K562 (cell line): ENCODE data around the gene NHLH1. TPM values are rescaled to one million over a fixed set of nuclear protein-coding genes. Genes with fewer than 3 reads are reported as not detected.

Source experiments
- ATAC-seq: fragments of 200-7000 bp; cut with Tn5 transposase; 3 replicates; pipeline ENCODE4 v1.9.1; 2020; ENCODE audit warnings: moderate library complexity
- BruUV-seq: library from RNA; stranded (reverse); fragments of 400-500 nt; replicated peaks from 2 replicates; lab custom pipeline; 2021; lab: Mats Ljungman, UMichigan
- CTCF ChIA-PET: fragments of 300-600 bp; formaldehyde crosslinking; extraction: SDS; loops from one replicate; lab custom pipeline; 2021; ENCODE audit warnings: low intra/inter-chr PET ratio; lab: Yijun Ruan, JAX
- POLR2A ChIA-PET: fragments of 300-600, 350-650 bp; sonication (Branson Sonifier 250); formaldehyde crosslinking; extraction: SDS; loops from one replicate; lab custom pipeline; 2021; ENCODE audit warnings: antibody characterized with exemption, inconsistent platforms; lab: Yijun Ruan, JAX
- DNase-seq, 4 experiments: peaks; one replicate each; pipeline versions ENCODE4 v3.0.0 to v3.0.0-alpha.2; 2011 to 2018; ENCODE audit warnings: low spot score in 3 of 4, mixed read lengths in 3 of 4; ENCODE audit errors: extremely low read depth in 1 of 4
- FAIRE-seq: peaks from 2 replicates; lab custom pipeline; 2011; peaks lifted over from hg19 to GRCh38; lab: Jason Lieb, UNC
- H2AFZ ChIP-seq: 2 replicates; pipeline ENCODE4 v1.6.0; 2011; ENCODE audit warnings: low read depth, low read length, control low read depth, inconsistent platforms
- H3K27ac ChIP-seq: fragments of 200-600 bp; 3 replicates; pipeline ENCODE4 v1.8.0; 2011; ENCODE audit warnings: low read depth, mild to moderate bottlenecking, control low read depth, inconsistent platforms, low read length, moderate library complexity, mixed read lengths; ENCODE audit errors: extremely low read depth
- H3K27me3 ChIP-seq, 2 experiments: fragments of 300-600 bp in 1 of 2; 2 replicates in 1 of 2; 3 replicates in 1 of 2; pipeline versions ENCODE4 v1.6.0 to v1.8.0; 2011; ENCODE audit warnings: inconsistent platforms in 2 of 2, low read length in 2 of 2, mild to moderate bottlenecking in 1 of 2, mixed read lengths in 1 of 2, moderate library complexity in 1 of 2; ENCODE audit not compliant: control insufficient read depth in 2 of 2, insufficient read depth in 2 of 2
- H3K36me3 ChIP-seq: fragments of 300-600 bp; 3 replicates; pipeline ENCODE4 v1.8.0; 2011; ENCODE audit warnings: mild to moderate bottlenecking, low read length, inconsistent platforms; ENCODE audit not compliant: control insufficient read depth, insufficient read depth
- H3K4me1 ChIP-seq, 2 experiments: fragments of 200-600 bp in 1 of 2; replicated peaks in 1 of 2; 2 replicates in 1 of 2; 3 replicates in 1 of 2; pipeline versions ENCODE4 v1.5.1 to v1.8.0; 2011; ENCODE audit warnings: inconsistent platforms in 2 of 2, low read length in 2 of 2, mild to moderate bottlenecking in 1 of 2, mixed read lengths in 1 of 2, moderate library complexity in 1 of 2; ENCODE audit not compliant: control insufficient read depth in 2 of 2, insufficient read depth in 2 of 2
- H3K4me2 ChIP-seq: 2 replicates; pipeline ENCODE4 v1.6.1; 2011; ENCODE audit warnings: low read length, control low read depth, inconsistent platforms, mixed read lengths; ENCODE audit not compliant: insufficient read depth
- H3K4me3 ChIP-seq: fragments of 200-600 bp; sonication (generic), shearing (Covaris generic); 2 replicates; pipeline ENCODE4 v1.5.1; 2016; ENCODE audit warnings: control low read depth, inconsistent platforms
- H3K79me2 ChIP-seq: fragments of 200-600 bp; 3 replicates; pipeline ENCODE4 v1.8.0; 2011; ENCODE audit warnings: low read length, inconsistent platforms; ENCODE audit not compliant: control insufficient read depth, insufficient read depth
- H3K9ac ChIP-seq, 2 experiments: 2 replicates each; pipeline versions ENCODE4 v1.6.0 to v1.6.1; 2011; ENCODE audit warnings: low read depth in 2 of 2, low read length in 2 of 2, control low read depth in 1 of 2, inconsistent platforms in 1 of 2, mild to moderate bottlenecking in 1 of 2, mixed read lengths in 1 of 2; ENCODE audit not compliant: insufficient read depth in 1 of 2
- H3K9me1 ChIP-seq: one replicate; pipeline ENCODE4 v1.6.0; 2011; ENCODE audit warnings: inconsistent platforms, mild to moderate bottlenecking, low read length, moderate library complexity; ENCODE audit not compliant: control insufficient read depth, insufficient read depth
- H3K9me3 ChIP-seq: replicated peaks from 2 replicates; pipeline ENCODE4 v1.5.1; 2011; ENCODE audit warnings: low read depth, low read length, inconsistent platforms; ENCODE audit not compliant: control insufficient read depth, insufficient read depth
- H4K20me1 ChIP-seq: replicated peaks from 2 replicates; pipeline ENCODE4 v1.6.1; 2011; ENCODE audit warnings: low read length, inconsistent platforms, mixed read lengths; ENCODE audit not compliant: control insufficient read depth, insufficient read depth
- BCOR ChIP-seq: fragments of 450-650 bp; IDR thresholded peaks from 2 replicates; pipeline ENCODE4 v1.6.1; 2016
- BRD9 ChIP-seq: fragments of 450-650 bp; IDR thresholded peaks from 2 replicates; pipeline ENCODE4 v1.6.1; 2018; ENCODE audit warnings: low read depth; ENCODE audit not compliant: partially characterized antibody
- ELK3 ChIP-seq: fragments of 450-650 bp; formaldehyde crosslinking; IDR thresholded peaks from 2 replicates; pipeline ENCODE4 v1.4.0; 2020; ENCODE audit warnings: mild to moderate bottlenecking
- NUFIP1 ChIP-seq: fragments of 450-650 bp; IDR thresholded peaks from 2 replicates; pipeline ENCODE4 v1.6.1; 2018; ENCODE audit not compliant: partially characterized antibody
- RBM34 ChIP-seq: fragments of 200-400 bp; formaldehyde crosslinking; IDR thresholded peaks from 2 replicates; pipeline ENCODE4 v1.6.1; 2018; ENCODE audit warnings: low read length, borderline replicate concordance; ENCODE audit not compliant: insufficient read depth
- WGBS: fragments of 100-300 bp; shearing (Covaris generic); methylation state at CpG from one replicate; pipeline ENCODE4 v1.1.6; 2016; ENCODE audit warnings: low coverage, mixed read lengths; ENCODE audit not compliant: insufficient coverage; ENCODE audit errors: missing lambda C conversion rate; 5-methylcytosine and 5-hydroxymethylcytosine counted together
- in situ Hi-C: fragments of 300-500 bp; cut with MboI; formaldehyde crosslinking; loops from 4 replicates; pipeline ENCODE4 v1.15.0; 2018; ENCODE audit warnings: inconsistent platforms, mixed read lengths
- intact Hi-C: fragments of 100-400 bp; cut with micrococcal nuclease; formaldehyde crosslinking; loops from 2 replicates; pipeline ENCODE4 v1.14.2; 2022
- polyA plus RNA-seq, 8 experiments: library from polyadenylated mRNA; depleted of rRNA in 4 of 8; stranded (reverse) in 5 of 8; unstranded in 3 of 8; fragments of >200 nt; fragmentation: Nextera tagmentation in 2 of 8; fragmentation: Illumina TruSeq in 1 of 8; extraction: Ambion mirVana in 2 of 8; extraction: Trizol in 1 of 8; gene quantifications; 2 replicates each; pipeline versions ENCODE4 v1.2.1 to v1.2.3, GENCODE V29; 2011 to 2014; ENCODE audit warnings: inconsistent platforms in 1 of 8, missing spikeins in 1 of 8
- total RNA-seq, 7 experiments: library from RNA; depleted of rRNA in 6 of 7; stranded (reverse); fragments of >200 nt in 6 of 7; fragmentation: Illumina TruSeq in 2 of 7; extraction: Trizol in 2 of 7; gene quantifications; 2 replicates each; pipeline versions ENCODE4 v1.2.1 to v1.2.3, GENCODE V29; 2011 to 2021; ENCODE audit warnings: low replicate concordance in 1 of 7
- TF ChIP-seq, protein P1 (sequence below): sonication (generic); formaldehyde crosslinking; IDR thresholded peaks from 2 replicates; pipeline ENCODE4 v1.8.1; 2023; ENCODE audit warnings: mild to moderate bottlenecking, missing genetic modification reagents

NHLH1 gene
- total and polyA plus RNA-seq, 9 of the 15 experiments (the other 6 are each of a cell fraction or from before 2014, with no cell fraction given): 0.09 to 1.3 (median 0.35) TPM; not detected in 1

DNA sequence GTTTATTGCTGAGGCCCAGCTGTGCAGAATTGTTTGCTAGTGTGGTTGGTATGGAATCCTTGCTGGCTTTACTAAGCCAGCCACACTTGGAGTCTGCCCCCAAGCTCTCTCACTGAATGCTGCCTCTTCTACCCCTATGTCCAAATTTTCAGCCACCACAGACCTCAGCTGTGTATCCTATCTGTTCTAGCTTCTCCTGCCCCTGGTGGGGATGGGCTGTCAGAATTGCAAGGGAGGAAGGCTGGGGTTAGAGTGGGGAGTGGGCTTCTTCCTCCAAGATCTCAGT, 4.4 kb downstream of the NHLH1 start:
- Histone ChIP-seq H3K79me2 (no peaks in the 10 kb centered on the region), H3K9me1 (no peaks in the 10 kb centered on the region), H3K4me2 (no peak overlapping the region), H3K4me3 (no peak overlapping the region), H2AFZ (no peak overlapping the region)
- no peak for FAIRE-seq
- TF ChIP-seq, protein P1, sequence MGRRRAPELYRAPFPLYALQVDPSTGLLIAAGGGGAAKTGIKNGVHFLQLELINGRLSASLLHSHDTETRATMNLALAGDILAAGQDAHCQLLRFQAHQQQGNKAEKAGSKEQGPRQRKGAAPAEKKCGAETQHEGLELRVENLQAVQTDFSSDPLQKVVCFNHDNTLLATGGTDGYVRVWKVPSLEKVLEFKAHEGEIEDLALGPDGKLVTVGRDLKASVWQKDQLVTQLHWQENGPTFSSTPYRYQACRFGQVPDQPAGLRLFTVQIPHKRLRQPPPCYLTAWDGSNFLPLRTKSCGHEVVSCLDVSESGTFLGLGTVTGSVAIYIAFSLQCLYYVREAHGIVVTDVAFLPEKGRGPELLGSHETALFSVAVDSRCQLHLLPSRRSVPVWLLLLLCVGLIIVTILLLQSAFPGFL (CRISPR knock-in tag): no peak
- no peak for TF ChIP-seq BCOR
- TF ChIP-seq, all 486 proteins: peak for 0
- H3K27me3 ChIP-seq: no peaks in the 10 kb centered on the region; a peak in 1 of 5 replicates
- intact Hi-C loops (no loop called here), in situ Hi-C loops (loop anchor here (10.0 kb wide), 1 partner anchor 266 kb away; no protein-coding TSS in a partner anchor)
- BruUV-seq: no TSS peak
- POLR2A ChIA-PET: interaction anchor here (1.1 to 1.5 kb wide), 2 partner anchors 8 to 14 kb away, joined by 4 read pairs; no protein-coding TSS in a partner anchor
- CTCF ChIA-PET: no interaction called here
- ATAC-seq (no peak), DNase-seq (no peak)
- peaks cover 38 to 42% of the 10 kb centered on the region in 2 experiments for H3K4me1 ChIP-seq
- H3K36me3 ChIP-seq: no peaks in the 10 kb centered on the region
- no peaks in the 10 kb centered on the region for H3K9me3 ChIP-seq
- H4K20me1 ChIP-seq: no peaks in the 10 kb centered on the region; the same call in 1 of the 2 replicates
- H3K9ac ChIP-seq: no peak overlapping the region; a peak in 1 of 4 replicates
- no peak overlapping the region for H3K27ac ChIP-seq

DNA sequence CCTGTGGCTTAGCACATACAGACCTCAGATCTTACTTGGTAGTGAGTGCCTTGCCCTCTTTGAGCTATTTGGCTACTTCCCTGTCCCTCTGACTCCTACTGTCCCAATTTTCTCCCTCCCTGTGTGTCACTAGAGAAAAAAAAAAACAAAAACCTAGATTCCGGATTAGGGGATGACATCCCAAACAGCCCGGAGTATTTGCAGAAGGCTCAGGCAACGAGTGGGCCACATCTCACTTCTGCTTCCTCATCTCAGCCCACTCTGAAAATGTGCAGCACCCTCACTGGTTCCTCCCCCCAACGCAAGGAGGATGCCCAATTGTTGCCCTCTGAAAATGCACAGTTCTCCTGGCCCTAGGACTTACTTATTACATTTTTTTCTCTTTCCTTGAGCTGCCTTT, 4.9 kb downstream of the NHLH1 start:
- FAIRE-seq (no peak), DNase-seq (no peak), ATAC-seq (no peak)
- H3K4me3 ChIP-seq: no peak overlapping the region
- H3K9me3 ChIP-seq: no peaks in the 10 kb centered on the region
- no peak overlapping the region for H3K9ac ChIP-seq
- H3K36me3 ChIP-seq: no peaks in the 10 kb centered on the region
- BruUV-seq: no TSS peak
- H3K27ac ChIP-seq: no peak overlapping the region
- CTCF ChIA-PET: no interaction called here
- H2AFZ ChIP-seq: no peak overlapping the region
- intact Hi-C loops (no loop called here), in situ Hi-C loops (loop anchor here (10.0 kb wide), 1 partner anchor 267 kb away; no protein-coding TSS in a partner anchor)
- H3K4me2 ChIP-seq: no peak overlapping the region
- H3K27me3 ChIP-seq: no peaks in the 10 kb centered on the region; a peak in 1 of 5 replicates
- no peaks in the 10 kb centered on the region for H3K9me1 ChIP-seq
- no peaks in the 10 kb centered on the region; the same call in 1 of the 2 replicates for H4K20me1 ChIP-seq
- peaks cover 38 to 43% of the 10 kb centered on the region in 2 experiments for H3K4me1 ChIP-seq
- POLR2A ChIA-PET: interaction anchor here (1.2 to 1.5 kb wide), 2 partner anchors 8 to 28 kb away, joined by 4 read pairs; no protein-coding TSS in a partner anchor
- H3K79me2 ChIP-seq: no peaks in the 10 kb centered on the region
- 56% methylated on average over 4 of the region's 4 CpGs for WGBS
- TF ChIP-seq RBM34 (no peak), ELK3 (CRISPR knock-in tag) (no peak), BRD9 (no peak), NUFIP1 (no peak)
